ENCODE data around the gene SGTA.

The SGTA gene

DNA sequence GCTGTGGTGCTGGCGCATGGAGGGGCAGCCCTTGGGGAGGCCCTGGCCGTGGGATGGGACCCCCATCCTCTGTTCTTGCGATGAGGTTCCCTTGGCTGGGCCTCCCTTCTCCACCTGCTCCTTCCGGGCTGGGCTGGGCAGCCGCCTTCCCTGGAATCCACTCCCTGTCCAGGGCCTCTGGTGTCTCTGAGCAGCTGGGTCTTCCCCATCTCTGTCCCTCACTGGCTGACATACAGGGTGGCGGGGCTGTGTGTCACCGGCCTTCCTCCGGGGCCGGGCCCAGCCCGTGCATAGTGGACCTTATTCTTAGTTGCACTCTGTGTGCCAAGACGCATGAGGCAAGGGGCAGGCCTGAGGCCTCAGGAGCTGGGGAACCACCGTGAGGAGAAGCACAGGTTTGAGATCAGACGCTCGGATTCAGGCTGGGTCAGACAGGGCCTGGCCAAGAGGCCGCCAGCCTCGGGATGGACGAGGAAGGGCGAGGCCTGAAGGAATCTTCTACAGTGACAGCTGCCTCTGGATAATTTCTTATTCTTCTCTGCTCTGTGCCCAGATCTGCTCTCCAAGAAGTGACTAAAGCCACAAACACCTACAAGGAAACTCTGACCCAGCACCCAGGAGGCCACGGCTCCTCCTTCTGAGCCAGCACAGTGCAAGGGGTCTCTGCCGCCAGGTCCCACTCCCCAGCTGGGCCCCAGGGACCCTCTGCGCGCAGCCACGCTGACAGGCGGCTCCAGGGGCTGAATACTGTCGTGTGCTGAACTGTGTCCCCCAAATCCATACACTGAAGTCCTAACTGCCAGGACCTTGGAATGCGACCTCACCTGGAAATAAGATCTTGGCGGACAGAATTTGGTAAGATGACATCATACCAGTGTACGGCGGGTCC is 11.0 kb downstream of the SGTA start:
- no peak for DNase-seq (ENCODE audit: low spot score)

DNA sequence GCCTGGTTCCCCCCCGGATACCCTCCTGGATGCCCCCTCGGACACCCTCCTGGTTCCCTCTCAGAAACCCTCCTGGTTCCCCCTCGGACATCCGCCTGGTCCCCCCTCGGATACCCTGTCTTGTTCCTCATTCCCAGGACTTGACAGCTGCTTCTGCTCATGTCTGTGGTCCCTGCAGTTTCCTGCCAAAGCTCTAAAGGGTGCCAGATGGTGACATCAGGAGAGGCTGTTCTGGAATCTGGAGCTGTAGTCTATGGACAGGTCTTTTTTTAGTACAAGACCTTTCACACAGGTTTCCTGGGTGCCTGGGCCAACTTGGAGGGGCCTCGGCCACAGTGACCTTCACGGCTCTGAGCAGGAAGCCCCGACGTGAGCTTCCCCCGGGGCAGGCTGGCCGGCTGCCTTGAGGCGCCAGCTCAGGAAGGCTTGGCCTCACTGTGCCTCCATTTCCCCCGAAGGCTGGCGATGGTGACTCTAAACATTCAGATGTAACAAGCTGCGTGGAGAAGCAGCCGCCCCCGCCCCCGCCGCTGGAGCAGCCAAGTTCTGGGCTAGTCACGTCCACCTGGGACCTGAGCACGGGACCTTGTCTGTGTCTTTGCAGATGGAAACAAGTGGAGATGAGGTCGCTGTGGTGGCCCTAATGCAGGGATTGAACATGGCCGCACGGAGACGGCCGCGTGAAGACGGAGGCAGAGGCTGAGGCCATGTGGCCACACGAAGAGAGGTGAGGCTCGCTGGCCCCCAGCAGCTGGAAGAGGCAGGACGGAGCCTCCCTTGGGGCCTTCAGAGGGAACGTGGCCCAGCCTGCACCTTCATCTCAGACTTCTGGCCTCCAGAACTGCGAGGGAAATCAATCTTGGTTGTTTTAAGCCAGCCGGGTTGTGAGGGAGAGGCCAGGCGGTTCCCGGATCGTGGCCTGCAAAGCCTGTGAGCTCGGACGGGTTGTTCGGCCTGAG is 12.7 kb downstream of the SGTA start:
- no peak for DNase-seq (ENCODE audit: low spot score)

DNA sequence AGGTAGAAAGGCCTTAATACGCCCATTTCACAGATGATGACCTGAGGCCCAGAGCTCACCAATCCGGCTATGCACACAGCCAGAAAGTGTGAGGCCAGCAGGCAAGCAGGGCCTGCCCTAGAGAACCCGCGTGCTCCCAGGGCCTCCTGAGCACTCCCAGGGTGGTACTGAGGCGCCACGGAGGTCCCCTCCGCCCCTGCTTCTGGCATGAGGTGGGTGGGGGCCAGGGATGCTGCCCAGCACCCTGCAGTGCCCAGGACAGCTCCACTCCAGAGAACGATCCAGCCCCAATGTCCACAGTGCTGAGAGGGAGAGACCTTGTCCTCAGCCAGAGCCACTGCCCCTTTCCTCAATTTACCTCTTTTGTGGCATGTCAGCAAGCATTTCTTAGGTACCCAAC is 13.9 kb downstream of the SGTA start:
- DNase-seq (ENCODE audit: low spot score) = no peak

DNA sequence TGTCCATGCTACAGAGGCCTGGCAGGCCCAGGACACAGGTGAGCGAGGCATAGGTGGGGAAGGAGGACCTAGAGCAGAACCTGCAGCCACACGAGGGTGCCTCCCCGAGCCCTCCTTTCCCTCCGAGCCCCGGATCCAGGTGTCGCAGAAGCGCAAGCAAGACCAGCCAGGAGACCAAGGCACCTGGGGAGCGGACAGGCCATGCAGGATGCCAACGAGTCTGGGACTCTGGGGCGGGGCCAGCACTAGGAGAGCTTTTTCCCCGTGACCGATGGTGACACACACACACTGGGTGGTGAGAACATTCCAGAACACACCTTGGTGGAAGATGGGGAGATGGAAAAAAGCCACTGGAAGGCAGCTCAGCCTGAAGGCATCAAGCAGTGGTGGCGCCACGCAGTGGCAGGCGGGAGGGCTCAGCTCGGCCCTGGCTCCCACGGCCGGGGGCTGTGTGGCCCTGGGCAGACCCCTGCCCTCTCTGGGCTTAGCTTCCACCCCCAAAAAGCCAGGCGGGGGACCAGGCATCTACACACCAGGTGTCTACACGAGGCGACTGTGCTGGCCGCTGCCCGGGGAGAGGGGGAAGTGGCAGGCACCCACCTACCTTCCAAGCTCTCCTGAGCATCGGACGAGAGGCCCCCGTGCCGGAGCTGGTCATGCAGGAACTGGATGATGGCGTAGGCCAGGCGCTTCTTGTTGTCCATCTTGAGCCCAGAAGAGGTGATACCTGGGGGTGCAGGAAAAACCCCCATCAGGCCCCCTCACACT is 14.5 kb downstream of the SGTA start:
- no peak for DNase-seq (ENCODE audit: low spot score)

DNA sequence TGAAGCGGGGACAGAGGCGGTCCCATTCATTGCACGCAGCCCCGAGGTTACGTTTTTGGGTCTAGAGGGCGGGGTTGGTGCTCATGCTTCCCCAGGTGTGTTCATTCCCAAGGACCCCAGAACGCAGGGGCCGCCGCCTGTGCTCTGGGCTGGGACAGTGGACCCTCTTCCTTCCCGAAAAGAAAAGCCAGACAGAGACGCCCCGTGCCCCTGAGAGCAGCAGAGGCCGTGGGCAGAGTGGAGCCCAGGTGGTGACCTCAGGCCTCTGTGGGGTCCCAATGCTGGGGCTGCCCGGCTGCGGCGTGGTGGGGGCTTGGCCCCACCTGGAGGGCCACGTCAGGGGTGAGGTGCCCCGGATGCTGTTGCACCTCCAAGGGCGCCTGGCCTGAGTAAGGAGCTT is 15.4 kb downstream of the SGTA start:
- no peak for DNase-seq (ENCODE audit: low spot score)

DNA sequence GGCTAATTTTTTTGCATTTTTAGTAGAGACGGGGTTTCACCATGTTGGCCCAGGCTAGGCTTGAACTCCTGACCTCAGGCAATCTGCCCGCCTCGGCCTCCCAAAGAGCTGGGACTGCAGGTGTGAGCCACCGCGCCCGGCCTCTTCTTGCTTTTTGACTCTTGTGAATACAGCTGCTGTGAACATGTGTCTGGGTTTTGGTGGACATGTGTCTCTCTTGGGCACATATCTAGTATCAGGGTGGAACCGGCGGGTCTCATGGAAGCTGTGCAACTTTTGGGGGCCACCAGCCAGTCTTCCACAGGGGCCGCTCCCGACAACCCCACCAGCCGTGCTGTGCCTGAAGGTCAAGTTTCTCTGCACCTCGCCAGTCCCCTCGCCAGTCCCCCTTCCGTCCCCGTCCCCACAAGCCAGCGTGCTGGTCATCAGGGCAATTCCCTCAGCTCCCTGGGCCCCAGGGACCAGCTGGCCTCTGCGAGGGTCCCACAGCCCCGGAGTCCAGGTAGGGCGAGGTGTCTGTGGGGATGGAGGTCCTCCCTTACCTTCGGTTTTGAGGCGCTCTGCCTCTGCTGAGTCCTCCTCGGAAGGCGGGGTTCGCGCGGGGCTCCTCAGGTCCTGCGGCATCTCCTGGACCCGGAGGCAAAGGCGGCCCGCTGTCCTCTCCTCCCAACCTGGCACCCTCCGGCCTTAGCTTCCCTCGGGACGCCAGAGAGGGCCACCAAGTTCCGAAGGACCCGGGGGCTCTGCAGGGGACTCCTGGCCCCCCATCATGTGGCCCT is 16.3 kb downstream of the SGTA start:
- no peak for DNase-seq (ENCODE audit: low spot score)

DNA sequence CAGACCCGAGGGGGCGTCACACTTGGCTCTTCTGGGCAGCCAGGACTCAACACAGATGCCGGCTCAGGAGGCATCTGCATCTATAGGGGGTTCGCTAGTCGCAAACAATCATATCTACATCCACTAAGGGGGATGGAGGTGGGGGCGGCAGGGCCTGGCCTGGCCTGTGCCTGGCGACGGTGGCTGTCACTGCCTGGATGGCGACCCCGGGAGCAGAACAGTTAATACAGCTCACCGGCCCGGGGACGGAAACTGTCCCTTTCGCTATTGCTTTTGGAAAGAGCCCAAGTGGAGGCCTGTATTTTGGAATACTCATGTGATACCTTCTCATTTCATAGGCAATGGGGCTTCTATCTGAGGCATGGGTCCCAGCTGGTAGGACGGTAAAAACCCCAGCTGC is 17.7 kb downstream of the SGTA start:
- no peak for DNase-seq (ENCODE audit: low spot score)

DNA sequence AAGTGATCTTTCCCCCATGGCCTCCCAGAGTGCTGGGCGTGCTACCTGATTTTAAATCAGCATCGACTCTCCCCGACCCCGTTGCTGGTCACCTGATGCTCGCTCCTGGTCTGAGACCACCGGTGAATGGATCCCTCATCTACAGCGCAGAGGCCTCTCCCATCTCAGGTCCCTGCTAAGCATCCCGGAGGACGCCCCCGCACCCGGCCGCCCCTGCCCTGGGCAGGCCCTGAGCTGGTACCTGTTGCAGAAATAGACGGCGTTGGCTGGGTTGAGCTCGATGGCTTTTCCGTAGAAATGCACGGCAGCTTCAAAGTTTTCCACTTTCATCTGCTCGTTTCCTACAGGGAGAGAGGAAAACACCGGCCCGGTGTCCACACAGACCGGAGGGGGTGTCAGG is 18.1 kb downstream of the SGTA start:
- DNase-seq (ENCODE audit: low spot score) = no peak

DNA sequence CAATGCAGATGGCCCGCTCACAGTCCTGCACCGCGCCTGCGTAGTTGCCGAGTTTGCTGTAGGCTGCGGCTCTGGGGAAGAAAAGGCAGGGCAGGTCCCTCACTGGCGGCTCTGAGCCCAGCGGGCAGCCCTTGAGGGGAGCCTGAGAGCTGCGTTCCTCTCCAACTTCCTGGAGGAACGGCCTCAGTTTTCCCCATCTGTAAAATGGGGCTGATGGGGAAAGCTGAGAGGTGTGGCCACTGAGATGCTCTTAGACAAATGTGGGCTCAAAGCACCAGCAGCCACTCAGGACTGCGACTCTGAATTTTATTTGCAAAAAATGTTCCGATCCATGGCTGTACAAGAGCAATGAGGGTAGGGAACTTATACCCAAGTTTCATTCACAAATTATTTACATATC is 19.4 kb downstream of the SGTA start:
- DNase-seq (ENCODE audit: low spot score) = no peak

DNA sequence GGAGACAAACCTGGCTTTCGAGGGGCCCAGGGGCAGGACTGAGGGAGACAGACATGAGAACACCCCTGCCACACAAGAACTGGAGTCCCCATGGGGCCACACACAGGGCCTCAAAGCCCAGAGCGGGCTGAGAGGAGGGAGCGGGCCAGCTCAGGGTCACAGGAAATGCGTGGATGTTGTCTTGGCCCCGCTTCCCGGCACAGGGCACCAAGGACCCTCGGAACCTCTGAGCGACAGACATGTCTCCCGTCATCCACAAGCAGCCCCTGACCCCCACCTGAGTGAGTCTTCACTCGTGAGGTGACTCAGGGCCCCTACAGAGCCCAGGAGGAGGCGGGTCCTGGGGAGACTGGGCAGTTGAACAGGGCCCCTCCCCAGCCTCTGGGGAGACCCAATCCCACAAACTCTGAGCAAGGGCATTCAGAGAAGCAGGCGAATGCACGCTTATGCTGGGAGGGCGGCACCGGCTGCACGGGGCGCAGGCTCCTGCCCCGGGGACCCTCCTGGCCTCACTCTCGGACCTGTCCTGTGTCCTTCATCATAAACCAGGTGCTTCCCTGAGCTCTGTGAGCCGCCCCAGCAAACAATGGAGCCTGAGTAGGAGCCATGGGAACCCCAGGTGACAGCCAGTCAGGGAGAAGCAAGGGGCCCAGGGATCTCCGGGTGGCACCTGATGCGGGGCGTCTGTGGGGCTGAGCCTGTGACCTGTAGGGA is 20.1 kb downstream of the SGTA start:
- DNase-seq (ENCODE audit: low spot score) = no peak

DNA sequence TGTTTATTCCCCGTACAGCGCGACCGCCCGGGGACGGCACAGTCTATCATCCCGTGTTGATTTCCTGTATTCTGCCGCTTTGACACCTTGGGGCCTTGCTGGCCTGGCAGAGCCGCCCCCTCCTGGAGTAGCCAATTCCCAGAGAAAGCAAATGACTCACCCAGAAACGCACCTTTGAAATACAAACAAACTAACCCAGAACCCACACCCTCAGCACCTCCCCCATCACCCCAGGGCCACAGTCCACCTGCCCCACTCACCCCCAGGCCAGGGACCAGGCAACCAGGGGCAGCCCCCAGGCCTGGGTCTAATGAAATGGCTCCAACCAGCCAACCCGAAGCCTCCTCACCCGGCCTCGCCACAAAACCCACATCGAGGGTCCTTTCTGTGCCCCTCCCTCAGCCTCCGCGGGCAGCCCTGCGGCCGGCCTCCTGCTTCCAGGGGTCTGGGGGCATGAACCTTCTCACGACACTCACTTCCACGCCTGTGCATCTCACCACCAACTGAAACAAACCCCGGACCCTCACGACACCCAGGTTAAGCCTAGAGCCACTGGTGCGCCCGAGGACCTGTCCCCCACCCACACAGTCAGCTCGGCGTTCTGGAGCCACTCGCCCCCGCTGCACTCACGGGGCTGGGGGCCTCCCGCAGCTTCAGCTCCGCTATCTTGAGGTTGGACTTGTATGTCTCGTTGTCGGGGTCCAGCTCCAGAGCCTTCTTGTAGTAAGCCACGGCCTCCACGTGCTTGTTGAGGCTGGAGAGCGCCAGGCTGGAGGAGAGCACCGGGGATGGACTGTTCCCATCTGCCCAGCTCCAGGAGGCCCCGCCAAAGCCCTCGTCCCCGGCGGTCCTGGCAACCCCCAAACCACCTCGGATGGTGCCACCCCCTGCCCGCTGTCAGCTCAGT is 20.9 kb downstream of the SGTA start:
- DNase-seq (ENCODE audit: low spot score) = no peak

DNA sequence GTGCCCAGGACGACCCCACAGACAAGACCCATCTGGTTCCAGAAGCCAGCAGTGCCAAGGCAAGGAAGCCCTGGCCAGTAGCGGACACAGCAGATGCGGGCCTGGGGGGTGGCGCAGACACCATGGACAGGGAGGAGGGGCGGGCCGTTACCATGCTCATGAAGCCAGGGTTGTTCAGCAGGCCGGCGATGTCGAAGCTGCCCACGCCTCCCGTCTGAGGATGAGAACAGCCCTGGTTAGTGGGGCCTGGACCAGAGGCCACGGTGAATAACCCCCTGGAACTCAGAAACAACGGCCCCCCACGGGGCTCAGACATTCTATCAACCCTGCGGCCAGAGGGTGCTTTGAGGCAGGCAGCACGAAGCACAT is 21.8 kb downstream of the SGTA start:
- DNase-seq (ENCODE audit: low spot score) = no peak

DNA sequence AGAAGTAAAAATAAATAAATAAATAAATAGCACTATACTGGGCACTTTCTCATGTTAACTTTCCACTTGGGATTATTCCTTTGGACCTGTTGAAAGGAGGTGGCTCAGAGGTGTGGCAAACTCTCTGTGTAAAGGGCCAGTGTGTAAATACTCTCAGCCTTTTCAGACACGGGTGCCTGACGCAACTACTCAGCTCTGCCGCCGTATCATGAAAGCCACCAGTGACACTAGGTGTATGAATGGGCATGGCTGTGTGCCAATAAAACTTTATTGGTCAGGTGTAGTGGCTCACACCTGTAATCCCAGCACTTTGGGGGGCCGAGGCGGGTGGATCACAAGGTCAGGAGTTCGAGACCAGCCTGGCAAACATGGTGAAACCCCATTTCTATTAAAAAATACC is 23.1 kb downstream of the SGTA start:
- no peak for DNase-seq (ENCODE audit: low spot score)

DNA sequence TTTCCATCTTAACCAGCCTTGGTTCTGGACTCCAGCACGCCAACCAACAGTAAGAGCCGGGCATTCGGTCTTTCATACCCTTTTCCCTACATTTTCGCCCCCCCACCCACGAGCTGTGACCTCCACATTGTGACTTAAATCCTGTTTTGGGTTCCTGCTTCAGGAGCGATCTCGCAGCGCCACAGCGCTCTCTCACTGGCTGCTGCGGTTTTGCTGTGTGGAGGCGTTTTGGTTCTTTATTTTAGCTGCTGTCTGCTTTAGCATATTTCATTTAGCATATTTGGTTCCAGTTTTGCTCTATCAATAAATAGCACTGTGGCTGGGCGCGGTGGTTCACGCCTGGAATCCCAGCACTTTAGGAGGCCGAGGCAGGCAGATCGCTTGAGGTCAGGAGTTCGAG is 23.7 kb downstream of the SGTA start:
- no peak for DNase-seq (ENCODE audit: low spot score)

DNA sequence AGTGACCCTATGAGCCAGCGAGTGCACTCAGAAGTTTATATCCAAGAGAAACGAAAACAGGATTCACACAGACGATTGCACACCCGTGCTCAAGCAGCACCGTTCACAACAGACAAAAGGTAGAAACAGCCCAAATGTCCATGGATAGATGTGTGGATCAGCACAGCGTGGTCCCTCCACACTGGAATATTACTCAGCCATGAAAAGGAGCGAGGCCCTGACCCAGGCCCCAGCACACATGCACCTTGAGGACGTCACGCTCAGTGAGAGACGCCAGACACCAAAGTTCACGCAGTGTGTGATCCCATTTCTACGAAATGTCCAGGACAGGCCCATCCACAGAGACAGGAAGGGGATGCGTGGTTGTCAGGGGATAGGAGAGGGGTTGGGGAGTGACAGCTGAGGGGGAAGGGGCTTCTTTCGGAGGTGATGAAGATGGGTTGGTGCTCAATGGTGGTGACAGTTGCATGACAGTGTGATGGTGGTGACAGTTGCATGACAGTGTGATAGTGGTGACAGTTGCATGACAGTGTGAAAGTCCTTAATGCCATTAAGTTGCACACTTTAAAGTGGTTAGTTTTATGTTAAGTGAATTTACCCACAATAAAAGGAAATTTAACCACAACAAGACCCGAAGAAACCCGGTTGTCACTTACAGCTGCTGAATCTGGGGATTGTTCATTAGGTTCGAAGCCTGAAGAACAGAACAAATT is 24.3 kb downstream of the SGTA start:
- no peak for DNase-seq (ENCODE audit: low spot score)

DNA sequence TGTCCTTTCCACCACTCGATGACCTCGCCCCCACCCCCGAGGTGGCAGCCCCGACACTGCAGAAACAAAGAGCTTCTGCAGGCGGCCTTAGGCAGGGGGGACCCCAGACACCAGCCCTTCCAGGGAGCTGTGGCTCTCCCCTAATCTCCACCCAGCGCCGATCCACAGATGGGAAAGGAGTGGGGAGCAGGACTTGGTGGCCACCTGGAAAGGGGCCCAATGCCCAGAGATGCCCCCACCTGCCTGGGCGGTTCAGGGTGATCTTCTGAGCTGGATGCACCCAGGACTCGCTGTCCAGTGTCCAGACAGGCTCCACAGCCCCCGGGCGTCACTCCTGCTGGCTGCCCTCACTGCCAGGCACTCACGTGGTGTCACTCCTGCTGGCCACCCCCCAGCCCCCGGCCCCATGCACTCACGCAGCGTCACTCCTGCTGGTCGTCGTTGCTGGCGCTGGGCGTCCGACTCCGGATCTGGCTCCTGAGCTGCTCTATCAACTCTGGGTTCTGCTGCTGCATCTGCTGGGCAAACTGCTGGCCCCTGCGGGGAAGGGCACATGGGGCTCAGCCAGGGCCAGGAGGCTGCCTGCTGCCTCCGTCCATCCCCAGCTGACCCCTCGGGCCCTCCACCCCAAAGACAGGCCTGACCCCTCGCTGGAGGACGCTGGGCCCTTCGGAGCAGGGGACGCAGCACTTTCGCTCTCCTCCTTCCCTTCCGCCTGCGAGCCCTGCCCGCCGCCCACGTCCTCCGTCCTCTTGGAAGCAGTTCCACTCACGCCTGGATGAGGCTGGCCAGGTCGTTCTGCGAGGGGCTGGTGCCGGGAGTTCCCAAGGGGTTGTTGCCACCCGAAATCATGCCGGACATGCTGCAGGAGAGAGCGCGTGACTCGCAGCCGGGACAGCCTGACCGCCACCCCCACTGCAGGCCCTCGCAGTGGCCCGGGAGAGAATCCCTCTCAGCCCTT is 25.9 kb downstream of the SGTA start:
- no peak for DNase-seq (ENCODE audit: low spot score)

DNA sequence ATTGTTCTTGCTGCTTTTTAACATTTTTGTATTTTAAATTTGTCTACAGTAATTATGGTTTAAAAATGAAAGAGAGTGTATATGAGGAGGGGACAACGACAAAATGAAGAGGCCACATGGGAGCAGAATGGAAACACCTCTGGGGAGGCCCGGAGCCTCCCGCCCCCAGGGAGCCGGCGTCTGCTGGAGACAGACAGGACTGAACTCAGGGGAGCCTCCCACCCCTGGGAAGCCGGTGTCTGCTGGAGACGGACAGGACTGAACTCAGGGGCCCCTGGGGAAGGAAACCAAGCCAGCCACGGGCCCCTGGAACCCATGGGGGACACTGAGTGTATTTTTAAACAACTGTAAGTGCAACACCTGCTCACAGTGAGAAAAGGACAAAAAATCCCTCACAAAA is 26.6 kb downstream of the SGTA start:
- no peak for DNase-seq (ENCODE audit: low spot score)

DNA sequence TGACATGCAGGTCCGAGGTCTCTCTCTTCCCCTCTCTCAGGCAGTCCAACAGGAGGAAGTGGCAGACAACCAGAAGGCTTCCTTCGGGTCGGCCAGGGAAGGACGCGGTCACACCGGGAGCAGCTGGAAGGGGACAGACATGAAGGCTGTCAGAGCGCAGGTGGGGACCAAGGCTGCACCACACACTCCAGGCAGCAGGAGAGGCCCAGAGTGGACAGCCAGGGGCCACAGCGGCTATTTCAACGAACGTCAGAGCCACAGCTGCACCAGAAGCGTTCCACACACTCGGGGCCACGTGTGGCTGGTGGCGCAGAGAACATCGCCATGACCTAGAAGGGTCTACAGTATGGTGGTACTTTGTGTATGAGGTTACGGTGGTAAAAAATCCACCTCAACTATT is 27.3 kb downstream of the SGTA start:
- DNase-seq (ENCODE audit: low spot score) = no peak
